ENCODE data around the gene HSPE1.

GRCh38 chr2:197454923-197455322, 45.3 kb upstream of the HSPE1 start:
- TF ChIP-seq CTCF (IDR thresholded peaks at IDR 0.05) = no peak
- no peak for TF ChIP-seq POLR2AphosphoS5 (IDR thresholded peaks at IDR 0.05; ENCODE audit: low read depth, low read length)
